GM18873 (cell line): ENCODE results near the gene KRT14.
"Not testable (repeated sequence)": the region's sequence is repeated elsewhere in the genome, so short reads cannot be mapped to it uniquely, and the experiment has no call there.

ENCODE experiments used
- ATAC-seq: cut with Tn5 transposase; IDR thresholded peaks from one replicate; pipeline ENCODE4 v1.9.1; 2021; ENCODE audit warnings: mild to moderate bottlenecking, moderate library complexity, moderate number of reproducible peaks; ENCODE audit not compliant: unreplicated experiment, low FRiP score

The KRT14 gene

GRCh38 chr17:41580244-41580575, 6.5 kb downstream of the KRT14 start:
- no peak for ATAC-seq

GRCh38 chr17:41579484-41580243, 7.0 kb downstream of the KRT14 start:
- ATAC-seq, result no peak

- ATAC-seq, result no peak
Measured at GRCh38 chr17:41578971-41579370, 7.7 kb downstream of the KRT14 start.

GRCh38 chr17:41578538-41578937, 8.2 kb downstream of the KRT14 start:
- ATAC-seq, result no peak

- ATAC-seq, result not testable (repeated sequence)
Measured at GRCh38 chr17:41576740-41577139, 10.0 kb downstream of the KRT14 start.

GRCh38 chr17:41575336-41575735, 11.4 kb downstream of the KRT14 start:
- no peak for ATAC-seq

GRCh38 chr17:41571561-41572434, 14.9 kb downstream of the KRT14 start, which contains the start of gene KRT9:
Gene KRT9, minus strand, starts transcription at chr17:41572059. Its CDS starts 67 bp downstream, at chr17:41571992.
- no peak for ATAC-seq

GRCh38 chr17:41567317-41567716, 19.4 kb downstream of the KRT14 start:
- ATAC-seq, result no peak

GRCh38 chr17:41565338-41565737, 21.4 kb downstream of the KRT14 start:
- no peak for ATAC-seq

GRCh38 chr17:41563607-41564170, 23.0 kb downstream of the KRT14 start:
- ATAC-seq, result no peak

- ATAC-seq, result no peak
Measured at GRCh38 chr17:41561554-41561953, 25.1 kb downstream of the KRT14 start.

- ATAC-seq, result no peak
Measured at GRCh38 chr17:41559548-41559947, 27.1 kb downstream of the KRT14 start.

- ATAC-seq, result no peak
Measured at GRCh38 chr17:41556931-41557330, 29.8 kb downstream of the KRT14 start.

GRCh38 chr17:41556306-41556705, 30.4 kb downstream of the KRT14 start:
- no peak for ATAC-seq

- ATAC-seq, result no peak
Measured at GRCh38 chr17:41555105-41555887, 31.4 kb downstream of the KRT14 start.

- ATAC-seq, result no peak
Measured at GRCh38 chr17:41553987-41554680, 32.6 kb downstream of the KRT14 start.

- no peak for ATAC-seq
Measured at GRCh38 chr17:41553176-41553575, 33.5 kb downstream of the KRT14 start.

GRCh38 chr17:41552455-41552854, 34.2 kb downstream of the KRT14 start:
- ATAC-seq, result no peak

GRCh38 chr17:41551365-41551764, 35.3 kb downstream of the KRT14 start:
- ATAC-seq, result no peak

GRCh38 chr17:41549596-41550039, 37.1 kb downstream of the KRT14 start:
- ATAC-seq, result no peak
